GM19193 (cell line): Measurements from ENCODE around the gene KMT2E.

Experiments used
- POLR2A ChIP-seq: IDR thresholded peaks from 4 replicates; pipeline ENCODE4 v1.6.1; 2011; ENCODE audit not compliant: insufficient read depth, insufficient read length; ENCODE audit errors: extremely low read depth

KMT2E gene

GRCh38 chr7:105112440-105113418 lies 98.7 kb downstream of the KMT2E start:
- TF ChIP-seq POLR2A = no peak

- TF ChIP-seq POLR2A = no peak
These were observed 104.9 kb downstream of the KMT2E start for GRCh38 chr7:105118612-105119600.

GRCh38 chr7:105122619-105123018 lies 108.6 kb downstream of the KMT2E start:
- no peak for TF ChIP-seq POLR2A

GRCh38 chr7:105125745-105126144 lies 111.7 kb downstream of the KMT2E start:
- TF ChIP-seq POLR2A = no peak

- no peak for TF ChIP-seq POLR2A
These were observed 112.5 kb downstream of the KMT2E start for GRCh38 chr7:105126436-105126975.

GRCh38 chr7:105127179-105127578 lies 113.2 kb downstream of the KMT2E start:
- TF ChIP-seq POLR2A = no peak

GRCh38 chr7:105130048-105130447 lies 116.0 kb downstream of the KMT2E start:
- no peak for TF ChIP-seq POLR2A

- TF ChIP-seq POLR2A = no peak
These were observed 116.6 kb downstream of the KMT2E start for GRCh38 chr7:105130580-105130979.

- no peak for TF ChIP-seq POLR2A
These were observed 117.1 kb downstream of the KMT2E start for GRCh38 chr7:105131033-105131656.

GRCh38 chr7:105131890-105132289 lies 117.9 kb downstream of the KMT2E start:
- no peak for TF ChIP-seq POLR2A

GRCh38 chr7:105132335-105132734 lies 118.3 kb downstream of the KMT2E start:
- TF ChIP-seq POLR2A = no peak

- no peak for TF ChIP-seq POLR2A
These were observed 118.8 kb downstream of the KMT2E start for GRCh38 chr7:105132835-105133234.

- no peak for TF ChIP-seq POLR2A
These were observed 119.4 kb downstream of the KMT2E start for GRCh38 chr7:105133358-105133757.

- TF ChIP-seq POLR2A = no peak
These were observed 120.1 kb downstream of the KMT2E start for GRCh38 chr7:105133986-105134655.
